Measurements from ENCODE around the gene MSRB1.

The MSRB1 gene

GRCh38 chr16:1895949-1896675 is 46.9 kb downstream of the MSRB1 start:
- no peak for DNase-seq

DNA sequence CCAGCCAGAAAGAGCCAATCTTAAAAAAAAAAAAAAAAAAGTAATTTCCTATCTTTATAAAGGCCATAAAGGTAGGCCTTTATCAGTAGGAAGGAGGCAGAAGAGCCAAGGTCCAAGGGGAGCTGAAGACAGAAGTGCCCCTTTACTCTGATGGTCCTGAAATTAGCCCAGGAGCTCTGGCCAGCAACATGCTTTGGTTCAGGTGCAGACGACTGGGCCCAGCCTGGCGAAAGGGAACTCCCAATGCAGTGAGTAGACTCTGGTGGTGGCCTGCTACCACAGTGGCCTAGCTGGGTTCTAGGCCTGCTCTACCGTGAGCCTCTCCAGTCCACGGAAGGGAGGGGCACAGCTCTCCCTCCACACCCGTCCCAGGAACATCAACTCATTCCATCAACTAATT is 47.9 kb downstream of the MSRB1 start:
- DNase-seq = no peak

GRCh38 chr16:1890708-1891050 is 52.3 kb downstream of the MSRB1 start:
- DNase-seq = no peak

DNA sequence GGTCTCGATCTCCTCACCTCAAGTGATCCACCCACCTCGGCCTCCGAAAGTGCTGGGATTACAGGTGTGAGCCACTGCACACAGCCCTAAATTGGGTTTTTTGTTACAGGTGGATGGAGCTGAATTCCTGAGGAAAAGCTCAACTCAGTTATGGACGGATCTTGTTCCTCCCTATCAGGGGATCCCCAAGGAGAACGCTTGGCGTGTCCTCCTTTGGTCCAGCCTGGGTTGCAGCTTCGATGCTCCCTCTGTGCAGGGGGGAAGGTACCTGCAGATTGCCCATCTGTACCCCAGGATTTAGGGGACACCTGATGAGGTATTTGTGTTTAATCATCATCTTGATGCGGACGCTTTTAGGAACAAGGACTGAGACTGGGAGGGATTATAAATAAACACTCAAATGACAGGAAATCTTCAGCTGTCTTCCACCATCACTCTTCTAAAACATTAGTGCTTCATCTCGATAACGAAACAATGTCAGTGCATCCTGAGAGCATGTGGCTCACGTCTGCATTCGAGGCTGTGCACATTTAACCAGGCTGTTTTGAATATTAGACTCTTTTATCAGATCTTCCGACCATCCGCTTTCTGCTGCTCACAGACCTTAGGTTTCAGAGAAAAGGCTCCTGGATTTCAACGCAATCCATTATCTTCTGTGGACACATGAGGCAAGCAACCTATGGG is 52.8 kb downstream of the MSRB1 start:
- DNase-seq = no peak

All from effector CD8-positive, alpha-beta T cell (primary cell).